AML-193 (cell line): ENCODE results near the gene SNAP29.
"Not testable (repeated sequence)": the region's sequence is repeated elsewhere in the genome, so short reads cannot be mapped to it uniquely, and the experiment has no call there.

Experiments
- DNase-seq, 2 experiments: peaks; one replicate each; lab custom pipeline; 2025; lab: John Stamatoyannopoulos, UW

SNAP29 gene

DNA sequence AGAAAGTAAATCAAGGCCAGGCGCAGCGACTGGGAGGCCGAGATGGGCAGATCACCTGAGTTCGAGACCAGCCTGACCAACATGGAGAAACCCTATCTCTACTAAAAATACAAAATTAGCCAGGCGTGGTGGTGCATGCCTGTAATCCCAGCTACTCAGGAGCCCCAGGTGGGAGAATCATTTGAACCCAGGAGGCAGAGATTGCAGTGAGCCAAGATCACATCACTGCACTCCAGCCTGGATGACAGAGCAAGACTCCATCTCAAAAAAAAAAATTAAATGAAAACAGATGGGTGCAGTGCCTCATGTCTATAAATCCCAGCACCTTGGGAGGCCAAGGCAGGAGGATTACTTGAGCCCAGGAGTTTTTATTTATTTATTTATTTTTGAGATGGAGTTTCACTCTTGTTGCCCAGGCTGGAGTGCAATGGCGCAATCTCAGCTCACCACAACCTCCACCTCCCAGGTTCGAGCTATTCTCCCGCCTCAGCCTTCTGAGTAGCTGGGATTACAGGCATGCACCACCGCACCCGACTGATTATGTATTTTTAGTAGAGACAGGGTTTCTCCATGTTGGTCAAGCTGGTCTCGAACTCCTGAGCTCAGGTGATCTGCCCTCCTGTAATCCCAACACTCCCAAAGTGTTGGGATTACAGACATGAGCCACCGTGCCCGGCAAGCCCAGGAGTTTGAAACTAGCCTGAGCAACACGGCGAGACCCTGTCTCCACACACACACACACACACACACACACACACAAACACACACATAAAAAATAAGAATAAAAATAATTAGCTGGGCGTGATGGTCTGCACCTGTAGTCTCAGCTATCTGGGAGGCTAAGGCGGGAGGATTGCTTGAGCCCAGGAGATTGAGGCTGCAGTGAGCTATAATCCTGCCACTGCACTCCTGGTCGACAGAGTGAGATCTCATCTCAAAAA is 42.6 kb downstream of the SNAP29 start:
- not testable (repeated sequence) for DNase-seq

DNA sequence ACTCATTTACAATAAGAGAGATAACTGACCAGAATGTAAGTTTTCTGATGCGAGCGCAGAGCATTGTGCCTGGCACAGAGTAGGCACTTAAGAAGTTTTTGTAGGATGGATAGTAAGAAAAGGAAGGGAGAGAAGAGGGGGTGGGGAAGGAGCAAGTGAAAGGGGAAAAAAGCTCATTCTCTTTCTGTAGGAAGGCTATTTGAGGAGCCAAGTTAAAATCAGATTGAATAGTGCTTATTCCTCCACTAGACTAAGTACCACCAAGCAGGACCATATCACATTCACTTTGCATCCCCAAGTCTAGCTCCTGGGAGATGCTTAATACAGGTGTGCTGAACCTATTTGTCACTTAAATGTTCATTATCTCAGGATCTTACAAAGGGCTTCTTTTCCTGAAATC is 44.3 kb downstream of the SNAP29 start:
- DNase-seq = no peak

DNA sequence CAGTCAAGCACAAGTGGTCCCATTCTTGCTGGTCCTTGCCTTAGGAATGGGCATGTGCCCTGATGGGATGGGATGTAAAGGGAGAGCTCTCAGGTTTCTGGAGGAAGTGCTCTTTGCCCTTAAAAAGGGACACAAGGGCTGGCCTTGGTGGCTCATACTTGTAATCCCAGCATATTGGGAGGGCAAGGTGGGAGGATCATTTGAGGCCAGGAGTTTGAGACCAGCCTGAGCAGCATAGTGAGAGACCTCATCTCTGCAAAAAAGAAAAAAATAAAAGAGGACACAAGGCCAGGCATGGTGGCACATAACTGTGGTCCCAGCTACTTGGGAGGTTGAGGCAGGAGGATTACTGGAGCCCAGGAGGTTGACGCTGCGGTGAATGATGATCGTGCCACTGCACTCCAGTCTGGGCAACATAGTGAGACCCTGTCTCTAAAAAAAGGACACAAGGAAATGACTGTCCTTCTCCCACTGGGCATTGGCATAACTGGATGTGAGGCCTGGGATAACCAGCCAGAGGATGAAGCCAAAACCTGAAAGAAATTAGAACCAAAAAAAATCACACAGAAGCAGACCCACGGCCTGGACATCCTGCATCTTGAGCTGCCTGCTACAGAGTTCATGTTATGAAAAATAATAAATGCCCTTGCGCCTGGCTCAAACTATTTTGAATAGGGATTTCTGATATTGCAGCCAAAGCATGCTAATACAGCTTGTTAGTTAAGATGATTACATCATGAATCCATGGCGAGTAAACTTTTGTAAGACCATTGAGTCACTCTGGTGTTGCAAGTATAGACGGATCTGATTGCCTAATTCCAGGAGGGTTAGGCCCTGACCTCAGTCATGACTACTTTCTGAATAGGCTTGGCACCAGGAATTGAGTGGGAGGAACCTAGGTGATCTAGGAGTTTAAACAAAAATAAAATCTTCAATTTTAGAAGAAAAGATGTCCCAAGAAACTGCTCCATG is 45.5 kb downstream of the SNAP29 start:
- peak; percentile 92 to 95 for DNase-seq

DNA sequence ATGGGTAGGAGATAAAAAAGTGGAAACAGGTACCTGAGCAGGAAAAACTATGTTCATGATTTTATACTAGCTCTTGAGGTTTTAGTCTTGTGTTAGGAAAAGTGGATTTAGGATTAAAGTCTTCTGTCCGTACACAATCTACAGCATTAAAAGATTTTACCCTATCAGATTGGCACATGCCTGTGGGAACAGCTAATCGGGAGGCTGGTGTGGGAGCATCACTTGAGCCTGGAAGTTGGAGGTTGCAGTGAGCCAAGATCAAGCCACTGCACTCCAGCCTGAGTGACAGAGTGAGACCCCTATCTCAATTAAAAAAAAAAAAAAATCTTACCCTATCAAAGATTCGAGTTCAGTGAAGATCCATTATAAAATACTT is 46.2 kb downstream of the SNAP29 start:
- DNase-seq = no peak

DNA sequence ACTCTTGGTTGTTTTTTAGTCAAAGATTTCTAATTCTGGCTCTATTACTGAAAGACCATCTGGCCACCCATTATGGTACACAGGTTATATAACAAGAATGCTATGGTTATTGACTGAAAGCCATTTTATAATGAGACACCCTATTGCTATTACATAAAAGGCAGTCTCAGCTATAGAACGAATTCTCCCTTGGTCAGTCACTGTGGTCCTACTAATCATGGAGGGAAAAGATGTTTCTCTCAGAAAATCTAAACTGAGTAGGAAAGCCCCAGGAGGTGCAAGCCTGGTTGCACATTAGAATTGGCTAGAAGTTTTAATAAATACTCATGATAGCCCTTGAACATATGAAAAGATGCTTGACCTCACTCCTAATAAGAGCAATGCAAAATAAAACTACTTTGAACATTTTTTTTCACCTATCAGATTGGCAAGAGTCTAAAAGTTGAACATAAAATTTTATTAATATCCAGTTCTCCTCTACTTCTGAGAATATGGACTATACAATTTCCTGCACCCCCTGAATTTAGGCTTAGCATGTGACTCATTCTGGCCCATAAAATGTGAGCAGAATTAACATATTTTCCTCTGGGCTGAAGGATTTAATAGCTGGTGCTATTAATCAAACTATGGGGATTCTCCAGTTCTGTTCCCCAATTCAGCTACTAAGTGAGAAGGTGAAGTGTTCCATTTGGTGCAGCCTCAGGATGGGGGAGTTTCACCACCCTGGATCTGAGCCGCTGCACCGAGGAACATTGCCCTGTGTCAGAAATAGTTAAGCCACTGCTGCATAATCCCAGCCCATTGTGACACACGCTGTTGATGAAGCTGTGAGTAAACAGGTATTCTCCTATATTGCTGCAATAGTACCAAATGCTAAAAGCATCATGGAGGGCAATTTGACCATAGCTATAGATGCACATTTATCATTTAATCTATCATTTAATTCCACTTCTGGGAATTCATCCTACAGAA is 46.9 kb downstream of the SNAP29 start:
- DNase-seq = no peak

DNA sequence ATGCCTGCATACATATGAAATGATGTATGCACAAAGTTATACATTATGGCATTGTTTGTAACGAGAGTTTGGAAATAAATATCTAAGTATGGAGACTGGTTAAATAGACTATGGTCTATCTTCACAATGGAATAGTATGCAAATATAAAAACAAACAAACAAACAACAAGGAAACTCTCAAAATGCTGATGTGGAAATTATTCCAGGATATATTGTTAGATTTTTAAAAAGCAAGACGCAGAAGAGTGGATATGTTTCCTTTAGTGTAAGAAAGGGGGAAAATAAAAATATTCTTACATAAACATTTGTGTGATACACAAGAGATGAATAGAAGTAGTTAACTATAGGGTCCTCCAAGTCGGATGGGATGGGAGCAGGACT is 47.6 kb downstream of the SNAP29 start:
- DNase-seq = no peak

DNA sequence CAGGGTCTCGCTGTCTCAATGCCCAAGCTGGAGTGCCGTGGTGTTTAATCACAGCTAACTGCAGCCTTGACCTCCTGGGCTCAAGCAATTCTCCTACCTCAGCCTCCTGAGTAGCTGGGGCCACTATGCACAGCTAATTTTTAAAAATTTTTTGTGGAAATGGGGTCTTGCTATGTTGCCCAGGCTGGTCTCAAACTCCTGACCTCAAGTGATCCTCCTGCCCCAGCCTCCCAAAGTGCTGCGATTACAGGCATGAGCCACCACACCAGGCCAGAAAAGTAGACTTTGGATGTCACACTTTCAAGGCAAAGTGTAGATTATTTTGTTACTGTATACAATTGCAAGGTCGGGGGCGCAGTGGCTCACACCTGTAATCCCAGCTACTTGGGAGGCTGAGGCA is 49.9 kb downstream of the SNAP29 start:
- not testable (repeated sequence) for DNase-seq

DNA sequence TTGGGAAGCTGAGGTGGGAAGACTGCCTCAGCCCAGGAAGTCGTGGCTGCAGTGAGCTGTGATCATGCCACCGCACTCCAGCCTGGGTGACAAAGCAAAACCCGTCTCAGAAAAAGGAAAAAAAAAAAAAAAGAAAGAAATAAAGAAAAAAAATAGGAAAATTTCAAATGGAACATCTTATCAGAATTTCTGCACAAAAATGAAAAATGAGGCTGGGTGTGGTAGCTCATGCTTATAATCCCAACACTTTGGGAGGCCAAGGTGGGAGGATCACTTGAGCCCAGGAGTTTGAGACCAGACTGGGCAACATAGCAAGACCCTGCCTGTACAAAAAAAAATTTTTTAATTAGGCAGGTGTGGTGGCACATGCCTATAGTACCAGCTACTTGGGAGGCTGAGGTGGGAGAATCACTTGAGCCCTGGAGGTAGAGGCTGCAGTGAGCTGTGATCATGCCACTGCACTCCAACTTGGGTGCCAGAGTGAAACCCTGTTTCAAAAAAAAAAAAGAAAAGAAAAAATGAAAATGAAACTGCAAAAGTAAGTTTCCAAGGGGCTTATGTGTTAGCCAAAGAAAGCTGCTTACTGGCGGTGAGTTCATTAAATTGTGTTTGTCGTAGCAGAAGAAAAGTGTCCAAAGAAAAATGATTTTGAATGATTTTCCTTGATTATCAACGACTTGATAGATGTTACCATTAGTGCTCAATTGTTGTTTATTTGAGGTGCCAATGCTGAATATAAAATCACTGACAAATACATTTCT is 50.9 kb downstream of the SNAP29 start:
- DNase-seq = no peak

DNA sequence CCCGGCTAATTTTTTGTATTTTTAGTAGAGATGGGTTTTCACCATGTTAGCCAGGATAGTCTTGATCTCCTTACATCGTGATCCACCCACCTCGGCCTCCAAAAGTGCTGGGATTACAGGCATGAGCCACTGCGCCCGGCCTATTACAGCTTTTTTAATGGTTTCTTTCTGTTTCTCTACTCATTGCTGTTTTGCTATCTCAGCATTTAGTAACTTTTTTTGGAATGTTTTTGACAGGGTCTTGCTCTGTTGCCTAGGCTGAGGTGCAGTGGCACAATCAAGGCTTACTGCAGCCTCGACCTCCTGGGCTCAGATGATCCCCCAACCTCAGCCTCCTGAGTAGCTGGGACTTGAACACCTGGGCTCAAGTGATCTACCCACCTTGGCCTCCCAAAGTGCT is 53.7 kb downstream of the SNAP29 start:
- no peak for DNase-seq

DNA sequence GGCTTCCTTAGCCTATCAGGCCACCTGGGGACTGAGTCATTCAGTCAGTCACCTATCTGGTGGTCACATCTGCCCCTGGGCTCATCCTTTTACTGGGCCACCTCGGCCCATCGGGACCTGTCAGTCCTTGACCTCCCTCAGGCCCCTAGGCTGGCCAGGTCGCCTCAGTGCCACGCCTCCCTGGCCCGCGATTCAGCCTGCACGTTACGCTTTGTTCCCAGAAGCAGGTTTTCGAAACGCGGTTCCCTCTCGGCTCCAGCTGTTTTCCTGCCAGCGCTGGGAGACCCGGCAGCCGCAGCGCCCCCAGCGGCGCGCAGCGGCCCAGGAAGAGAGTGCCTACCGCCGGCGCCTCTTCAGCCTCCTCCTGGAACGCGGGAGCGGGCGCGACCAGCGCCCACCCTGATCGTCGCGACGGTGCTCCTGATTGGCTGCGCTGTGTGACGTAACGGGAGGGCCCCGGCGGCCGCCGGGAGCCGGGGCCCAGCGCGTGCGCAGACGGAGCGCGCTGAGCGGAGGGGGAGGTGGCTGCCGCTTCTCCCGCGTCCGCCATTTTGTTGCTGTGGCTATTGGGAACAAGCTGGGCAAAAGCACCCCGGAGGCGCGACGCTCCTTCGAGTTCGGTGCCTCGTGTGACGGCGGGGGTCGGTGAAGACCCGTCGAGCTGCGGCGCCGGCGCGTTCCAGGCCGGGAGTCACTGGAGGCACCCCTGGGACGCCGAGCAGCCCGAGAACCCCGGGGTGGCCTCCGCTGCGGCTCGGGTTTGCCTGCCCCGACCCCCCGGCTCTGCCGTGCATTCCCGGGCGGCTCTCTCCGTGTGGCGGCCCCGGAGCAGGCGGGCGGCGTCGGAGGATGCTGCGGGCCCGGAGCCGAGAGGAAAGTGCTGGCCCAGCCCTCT is 58.4 kb downstream of the SNAP29 start, which contains the start of gene CRKL:
CRKL (plus strand) TSS at position 492 of the 895 bp plus-strand sequence. CDS start 528 bp downstream, outside the sequence.
- peak; percentile 96 for DNase-seq

DNA sequence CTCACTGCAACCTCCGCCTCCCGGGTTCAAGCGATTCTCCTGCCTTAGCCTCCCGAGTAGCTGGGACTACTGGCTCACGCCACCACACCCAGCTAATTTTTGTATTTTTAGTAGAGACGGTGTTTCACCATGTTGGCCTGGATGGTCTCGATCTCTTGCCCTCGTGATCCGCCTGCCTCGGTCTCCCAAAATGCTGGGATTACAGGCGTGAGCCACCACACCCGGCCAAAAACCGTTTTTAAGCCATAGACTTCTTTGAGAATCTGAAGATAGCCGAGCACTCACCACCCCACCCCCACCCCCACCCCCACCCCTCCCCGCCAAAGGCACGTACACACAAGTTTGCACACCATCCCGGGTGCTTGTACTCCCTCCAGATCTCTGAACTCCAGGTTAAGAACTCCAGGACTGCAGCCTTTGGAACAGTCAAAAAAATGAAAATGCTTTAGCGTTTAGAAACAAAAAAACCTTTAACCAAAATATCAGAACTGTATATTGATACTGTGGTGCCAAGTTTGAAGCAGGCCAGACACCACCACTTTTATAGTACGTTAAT is 59.9 kb downstream of the SNAP29 start:
- no peak for DNase-seq

DNA sequence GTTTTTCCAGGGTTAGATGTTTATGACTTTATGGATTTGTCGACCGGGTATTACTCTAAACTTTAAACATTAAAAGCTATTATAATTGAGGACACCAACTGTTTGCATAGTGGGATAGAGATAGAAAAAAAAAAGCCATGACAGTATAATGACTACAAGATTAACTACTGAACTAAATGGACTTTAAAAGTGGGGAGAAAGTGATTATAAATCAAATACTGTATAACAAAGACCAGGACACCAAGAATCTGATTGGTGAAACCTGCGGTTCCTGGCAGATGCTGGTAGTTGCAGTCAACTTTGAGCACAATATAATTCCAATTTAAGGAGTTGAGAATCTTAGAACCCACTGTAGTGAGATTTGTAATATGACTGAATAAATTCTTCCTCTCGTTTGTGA is 60.9 kb downstream of the SNAP29 start:
- no peak for DNase-seq

DNA sequence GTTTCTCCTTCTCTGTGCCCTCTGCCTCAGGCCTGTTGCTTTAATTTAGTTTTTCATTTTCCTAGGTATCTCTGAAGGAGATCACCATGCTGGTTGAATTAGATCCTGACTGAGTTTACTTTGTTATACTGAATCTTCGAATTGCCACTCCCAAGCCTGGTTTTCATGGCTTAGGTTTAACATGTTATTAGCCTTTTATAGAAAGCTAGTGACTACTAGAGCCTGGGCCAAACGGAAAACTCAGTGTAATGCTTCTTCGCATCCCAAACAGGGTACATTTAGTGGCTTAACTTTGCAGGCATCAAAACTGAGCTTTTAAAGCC is 62.0 kb downstream of the SNAP29 start:
- DNase-seq = no peak

DNA sequence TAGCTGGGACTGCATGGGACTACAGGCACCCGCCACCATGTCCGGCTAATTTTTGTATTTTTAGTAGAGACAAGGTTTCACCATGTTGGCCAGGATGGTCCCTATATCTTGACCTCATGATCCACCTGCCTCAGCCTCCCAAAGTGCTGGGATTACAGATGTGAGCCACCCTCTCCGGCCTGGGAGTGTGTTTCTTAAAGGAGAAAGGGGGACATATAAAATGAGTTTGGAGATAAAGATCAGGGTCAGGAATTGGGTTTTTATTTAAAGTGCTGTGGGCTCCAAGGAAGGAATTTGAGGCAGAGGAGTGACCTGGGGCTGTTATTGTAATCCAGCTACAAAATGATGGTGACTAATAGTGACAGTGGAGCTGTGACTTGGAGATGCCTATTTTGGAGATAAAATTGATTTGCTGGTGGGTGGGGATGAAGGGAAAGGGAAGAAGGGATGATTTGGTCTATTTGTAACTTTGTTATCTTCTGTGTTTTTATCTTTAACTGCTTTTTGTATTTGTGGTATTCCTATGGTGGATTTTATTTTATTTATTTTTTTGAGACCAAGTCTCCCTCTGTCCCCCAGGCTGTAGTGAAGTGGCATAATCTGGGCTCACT is 63.4 kb downstream of the SNAP29 start:
- no peak for DNase-seq

DNA sequence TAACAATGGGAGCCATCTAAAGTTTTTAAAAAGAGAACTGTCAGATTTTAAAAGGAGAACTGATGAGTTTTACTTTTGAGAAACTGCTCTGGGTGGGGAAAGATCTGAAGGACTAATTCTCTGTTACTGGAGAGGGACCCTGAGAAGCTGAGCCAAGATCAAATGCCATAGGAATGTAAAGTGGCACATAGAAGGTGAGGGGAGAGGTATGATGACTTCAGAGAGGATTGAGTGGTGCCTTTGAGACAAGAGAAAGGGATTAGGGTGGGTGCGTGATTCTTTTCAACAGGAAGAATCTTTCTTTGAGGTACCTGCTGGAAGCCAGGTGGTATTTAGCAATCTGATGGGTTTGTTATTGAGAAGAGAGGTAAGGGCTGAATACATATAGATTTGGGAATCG is 67.4 kb downstream of the SNAP29 start:
- no peak for DNase-seq

DNA sequence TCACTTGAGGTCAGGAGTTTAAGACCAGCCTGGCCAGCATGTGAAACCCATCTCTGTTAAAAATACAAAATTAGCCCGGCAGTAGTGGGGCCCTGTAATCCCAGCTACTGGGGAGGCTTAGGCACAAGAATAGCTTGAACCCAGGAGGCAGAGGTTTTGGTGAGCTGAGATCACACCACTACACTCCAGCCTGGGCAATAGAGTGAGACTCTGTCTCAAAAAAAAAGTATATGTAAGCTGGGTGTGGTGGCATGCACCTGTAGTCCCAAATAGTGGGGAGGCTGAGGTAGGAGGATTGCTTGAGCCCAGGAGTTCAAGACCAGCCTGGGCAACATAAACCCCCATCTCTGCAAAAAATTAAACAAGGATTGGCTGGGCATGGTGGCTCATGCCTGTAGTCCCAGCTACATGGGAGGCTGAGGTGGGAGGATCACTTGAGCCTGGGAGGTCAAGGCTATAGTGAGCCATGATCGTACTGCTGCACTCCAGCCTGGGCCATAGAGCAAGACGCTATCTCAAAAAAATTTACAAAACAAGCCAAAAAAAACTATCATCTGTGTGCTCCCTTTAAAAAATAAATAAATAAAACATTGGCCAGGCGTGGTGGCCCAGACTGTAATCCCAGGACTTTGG is 69.2 kb downstream of the SNAP29 start:
- no peak for DNase-seq

DNA sequence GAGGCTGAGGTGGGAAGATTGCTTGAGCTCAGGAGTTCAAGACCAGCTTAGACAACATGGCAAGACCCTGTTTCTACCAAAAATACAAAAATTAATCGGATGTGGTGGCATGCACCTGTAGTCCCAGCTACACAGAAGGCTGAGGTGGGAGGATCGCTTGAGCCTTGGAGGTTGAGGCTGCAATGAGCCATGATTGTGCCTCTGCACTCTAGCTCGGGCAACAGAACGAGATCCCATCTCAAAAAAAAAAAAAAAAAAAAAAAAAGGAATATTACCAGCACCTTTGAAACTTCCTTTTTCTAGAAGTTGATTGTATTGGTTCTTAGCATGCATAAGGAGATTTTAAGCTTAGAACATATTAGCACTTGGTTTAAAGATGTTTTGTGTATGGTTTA is 69.8 kb downstream of the SNAP29 start:
- no peak for DNase-seq

DNA sequence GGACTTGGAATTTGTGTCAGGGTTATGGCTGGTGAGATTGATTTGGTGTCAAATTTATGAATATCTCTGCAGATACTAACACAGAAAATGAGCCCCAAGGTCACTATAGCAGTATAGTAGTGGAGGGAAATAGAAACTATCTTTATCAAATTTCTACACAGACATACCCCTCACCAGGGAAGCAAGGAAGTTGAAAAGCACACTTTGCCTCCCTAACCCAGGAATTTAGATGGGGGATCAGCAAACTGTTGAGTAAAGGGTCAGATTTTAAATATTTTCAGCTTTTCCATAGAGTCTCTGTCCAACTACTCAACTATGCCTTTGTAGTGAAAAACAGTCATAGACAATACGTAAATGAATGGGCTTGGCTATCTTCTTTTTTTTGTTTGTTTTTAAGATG is 71.2 kb downstream of the SNAP29 start:
- no peak for DNase-seq

DNA sequence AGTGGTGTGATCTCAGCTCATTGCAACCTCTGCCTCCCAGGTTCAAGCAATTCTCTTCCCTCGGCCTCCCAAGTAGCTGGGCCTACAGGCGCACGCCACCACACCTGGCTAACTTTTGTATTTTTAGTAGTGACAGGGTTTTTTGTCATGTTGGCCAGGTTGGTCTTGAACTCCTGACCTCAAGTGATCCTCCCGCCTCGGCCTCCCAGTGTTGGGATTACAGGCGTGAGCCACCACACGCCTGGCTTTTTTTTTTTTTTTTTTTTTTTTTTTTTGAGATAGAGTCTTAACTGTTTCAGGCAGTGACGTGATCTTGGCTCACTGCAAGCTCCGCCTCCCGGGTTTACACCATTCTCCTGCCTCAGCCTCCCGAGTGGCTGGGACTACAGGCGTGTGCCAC is 71.6 kb downstream of the SNAP29 start:
- not testable (repeated sequence) for DNase-seq
